ENCODE results near the gene SCAF8. TPM values are rescaled to one million over a fixed set of nuclear protein-coding genes. Genes with fewer than 3 reads are reported as not detected.
"Not testable (repeated sequence)": the region's sequence is repeated elsewhere in the genome, so short reads cannot be mapped to it uniquely, and the experiment has no call there.

Gene SCAF8
- total and polyA plus RNA-seq, 9 donors: 27.2 to 43.2 (median 34.3) TPM

DNA sequence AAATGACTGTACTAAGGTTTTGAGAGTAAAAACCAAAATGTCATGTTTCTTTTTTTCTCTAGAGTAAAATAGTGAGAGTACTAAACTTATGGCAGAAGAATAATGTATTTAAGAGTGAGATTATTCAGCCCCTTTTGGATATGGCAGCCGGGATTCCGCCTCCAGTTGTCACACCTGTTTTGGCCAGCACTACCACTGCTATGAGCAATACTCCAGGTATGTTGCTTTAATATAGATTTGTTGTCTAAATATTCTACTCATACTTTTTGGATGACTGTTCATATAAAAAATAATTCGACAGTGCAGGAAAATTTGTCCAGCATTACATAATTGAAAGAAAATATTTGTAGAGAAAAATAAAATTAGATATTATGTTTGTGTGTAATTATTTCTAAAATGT lies 59.5 kb downstream of the SCAF8 start:
- DNase-seq: no peak
- no peak overlapping the region for H3K4me3 ChIP-seq (ENCODE audit: low read length)
- no peaks in the 10 kb centered on the region for H3K9me3 ChIP-seq (replicated peaks; ENCODE audit: control insufficient read depth, low read depth, low read length)
- no peak overlapping the region for H3K27ac ChIP-seq (ENCODE audit: low read length)
- H3K27me3 ChIP-seq (ENCODE audit: control insufficient read depth, insufficient read depth, low read length): no peaks in the 10 kb centered on the region
- no CpG with 5 or more reads among the region's 3 CpGs for WGBS (ENCODE audit: insufficient coverage)
- H3K4me1 ChIP-seq (ENCODE audit: control insufficient read depth, insufficient read depth, low read length): no peaks in the 10 kb centered on the region
- H3K36me3 ChIP-seq (ENCODE audit: control insufficient read depth, insufficient read depth, low read length): peaks cover 18% of the 10 kb centered on the region

DNA sequence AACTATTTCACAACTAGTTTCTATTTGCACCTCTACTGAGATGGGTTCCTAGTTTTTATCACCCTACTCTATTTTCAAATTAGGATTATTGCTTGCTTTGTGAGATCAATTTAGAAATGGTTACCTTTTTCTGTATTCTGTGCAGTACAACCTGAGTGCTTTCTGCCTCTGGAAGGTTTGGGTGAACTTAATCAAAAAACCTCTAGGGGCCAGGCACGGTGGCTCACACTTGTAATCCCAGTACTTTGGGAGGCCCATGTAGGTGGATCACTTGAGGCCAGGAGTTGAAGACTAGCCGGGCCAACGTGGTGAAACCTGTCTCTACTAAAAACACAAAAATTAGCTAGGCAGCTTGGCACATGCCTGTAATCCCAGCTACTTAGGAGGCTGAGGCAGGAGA lies 63.3 kb downstream of the SCAF8 start:
- H3K4me1 ChIP-seq (ENCODE audit: control insufficient read depth, insufficient read depth, low read length): no peaks in the 10 kb centered on the region
- no peak overlapping the region for H3K4me3 ChIP-seq (ENCODE audit: low read length)
- H3K27ac ChIP-seq (ENCODE audit: low read length): no peak overlapping the region
- DNase-seq: no peak
- no peaks in the 10 kb centered on the region for H3K9me3 ChIP-seq (replicated peaks; ENCODE audit: control insufficient read depth, low read depth, low read length)
- 100% methylated on average over 1 of the region's 3 CpGs for WGBS (ENCODE audit: insufficient coverage)
- no peaks in the 10 kb centered on the region for H3K27me3 ChIP-seq (ENCODE audit: control insufficient read depth, insufficient read depth, low read length)
- peaks cover 20% of the 10 kb centered on the region for H3K36me3 ChIP-seq (ENCODE audit: control insufficient read depth, insufficient read depth, low read length)

DNA sequence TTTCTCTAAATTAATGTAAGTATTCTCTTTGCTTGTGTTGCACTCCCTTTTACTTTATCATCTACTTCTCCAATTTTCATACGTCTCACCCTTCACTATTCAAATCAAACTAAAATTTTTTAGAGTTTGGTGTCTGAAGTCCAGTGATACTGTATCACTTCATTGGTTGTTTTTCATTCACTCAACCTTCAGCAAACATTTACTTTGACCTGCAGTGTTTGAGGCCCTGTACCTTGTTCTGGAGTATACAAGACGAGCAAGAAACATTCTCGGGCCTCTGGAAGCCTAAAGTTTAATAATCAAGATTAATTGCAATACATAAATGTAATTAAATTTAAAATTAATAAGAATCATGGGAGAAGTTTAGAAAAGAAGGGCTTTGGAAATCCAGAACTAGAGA lies 64.6 kb downstream of the SCAF8 start:
- H3K36me3 ChIP-seq (ENCODE audit: control insufficient read depth, insufficient read depth, low read length): peaks cover 21% of the 10 kb centered on the region
- no peaks in the 10 kb centered on the region for H3K9me3 ChIP-seq (replicated peaks; ENCODE audit: control insufficient read depth, low read depth, low read length)
- H3K27ac ChIP-seq (ENCODE audit: low read length): no peak overlapping the region
- no peaks in the 10 kb centered on the region for H3K27me3 ChIP-seq (ENCODE audit: control insufficient read depth, insufficient read depth, low read length)
- no CpG with 5 or more reads among the region's 3 CpGs for WGBS (ENCODE audit: insufficient coverage)
- DNase-seq: no peak
- no peaks in the 10 kb centered on the region for H3K4me1 ChIP-seq (ENCODE audit: control insufficient read depth, insufficient read depth, low read length)
- no peak overlapping the region for H3K4me3 ChIP-seq (ENCODE audit: low read length)

DNA sequence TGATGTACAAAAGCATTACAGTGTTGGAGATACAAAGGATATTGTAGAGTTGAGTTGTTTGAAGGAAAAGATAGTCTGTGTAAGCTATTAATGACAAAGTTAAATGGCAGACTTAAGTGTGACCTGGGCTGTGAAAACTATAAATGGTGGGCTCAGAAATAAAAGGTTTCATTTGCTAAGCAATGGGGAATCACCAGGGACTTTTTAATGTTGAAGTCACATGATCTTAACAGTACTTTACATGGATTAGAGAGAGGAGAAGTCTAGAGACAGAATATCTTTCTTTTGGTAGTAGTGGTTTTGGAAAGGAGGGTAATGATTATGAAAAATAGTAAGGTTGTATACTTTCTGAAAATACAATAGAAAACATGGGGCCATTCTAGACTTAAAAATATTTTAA lies 67.1 kb downstream of the SCAF8 start:
- DNase-seq: no peak
- Histone ChIP-seq H3K27me3 (ENCODE audit: control insufficient read depth, insufficient read depth, low read length) (no peaks in the 10 kb centered on the region), H3K36me3 (ENCODE audit: control insufficient read depth, insufficient read depth, low read length) (peaks cover 13% of the 10 kb centered on the region)

DNA sequence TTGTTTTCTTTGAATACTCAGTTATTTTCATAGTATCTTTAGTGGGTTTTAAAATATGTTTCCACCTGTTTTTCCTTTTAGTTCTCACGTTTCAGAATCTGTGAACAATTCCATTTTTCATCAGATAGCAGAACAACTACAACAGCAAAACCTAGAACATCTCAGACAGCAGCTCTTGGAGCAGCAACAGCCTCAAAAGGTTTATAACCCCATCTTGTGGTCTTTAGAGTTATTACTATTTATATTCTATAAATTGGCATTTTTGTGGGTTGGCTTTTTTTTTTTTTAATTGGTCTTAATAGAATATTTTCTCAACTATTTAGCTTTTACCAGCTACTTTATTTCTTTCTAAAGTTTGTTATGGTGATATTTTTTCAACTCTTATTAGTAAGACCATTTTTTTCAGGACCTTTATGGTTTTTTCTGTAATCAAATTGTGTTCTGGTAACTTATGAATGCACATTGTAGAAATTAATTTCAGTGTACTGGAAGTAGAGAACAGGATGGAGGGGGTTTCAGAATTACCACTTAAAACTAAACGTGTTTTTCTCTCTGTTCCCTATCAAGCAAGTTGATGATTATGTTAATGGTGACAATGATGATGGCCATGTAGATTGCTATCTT lies 72.2 kb downstream of the SCAF8 start:
- Histone ChIP-seq H3K4me1 (ENCODE audit: control insufficient read depth, insufficient read depth, low read length) (no peaks in the 10 kb centered on the region), H3K27ac (ENCODE audit: low read length) (no peak overlapping the region), H3K36me3 (ENCODE audit: control insufficient read depth, insufficient read depth, low read length) (peaks cover 22% of the 10 kb centered on the region), H3K27me3 (ENCODE audit: control insufficient read depth, insufficient read depth, low read length) (no peaks in the 10 kb centered on the region), H3K4me3 (ENCODE audit: low read length) (no peak overlapping the region), H3K9me3 (replicated peaks; ENCODE audit: control insufficient read depth, low read depth, low read length) (no peaks in the 10 kb centered on the region)
- WGBS (ENCODE audit: insufficient coverage): no CpG with 5 or more reads among the region's 2 CpGs
- DNase-seq: peak; percentile 48

More for the DNA sequence above, 67.1 kb downstream of the SCAF8 start:
- Histone ChIP-seq H3K9me3 (replicated peaks; ENCODE audit: control insufficient read depth, low read depth, low read length) (no peaks in the 10 kb centered on the region), H3K4me1 (ENCODE audit: control insufficient read depth, insufficient read depth, low read length) (no peaks in the 10 kb centered on the region), H3K27ac (ENCODE audit: low read length) (no peak overlapping the region), H3K4me3 (ENCODE audit: low read length) (no peak overlapping the region)

DNA sequence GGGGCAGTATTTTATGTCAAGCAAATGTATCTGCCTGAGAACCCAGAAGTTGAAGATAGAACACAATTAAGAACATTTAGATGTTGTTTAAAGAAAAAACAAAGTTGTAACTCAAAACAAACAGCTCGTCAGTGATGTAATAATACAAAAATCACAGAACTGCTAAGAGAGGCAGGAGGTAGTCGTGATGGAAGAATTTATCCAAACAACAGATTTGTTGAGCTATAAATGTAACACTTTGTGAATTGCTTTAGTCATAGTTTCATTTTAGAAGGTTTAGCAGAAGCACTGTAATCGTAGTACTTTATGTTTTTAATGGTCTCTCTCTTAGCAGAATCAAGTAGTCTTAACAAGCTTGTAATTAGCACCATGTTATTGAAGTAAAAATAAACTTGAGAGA lies 73.6 kb downstream of the SCAF8 start:
- Histone ChIP-seq H3K27me3 (ENCODE audit: control insufficient read depth, insufficient read depth, low read length) (no peaks in the 10 kb centered on the region), H3K27ac (ENCODE audit: low read length) (no peak overlapping the region), H3K4me3 (ENCODE audit: low read length) (no peak overlapping the region), H3K36me3 (ENCODE audit: control insufficient read depth, insufficient read depth, low read length) (peaks cover 25% of the 10 kb centered on the region), H3K4me1 (ENCODE audit: control insufficient read depth, insufficient read depth, low read length) (no peaks in the 10 kb centered on the region), H3K9me3 (replicated peaks; ENCODE audit: control insufficient read depth, low read depth, low read length) (no peaks in the 10 kb centered on the region)
- no CpG with 5 or more reads among the region's 3 CpGs for WGBS (ENCODE audit: insufficient coverage)
- DNase-seq: no peak

DNA sequence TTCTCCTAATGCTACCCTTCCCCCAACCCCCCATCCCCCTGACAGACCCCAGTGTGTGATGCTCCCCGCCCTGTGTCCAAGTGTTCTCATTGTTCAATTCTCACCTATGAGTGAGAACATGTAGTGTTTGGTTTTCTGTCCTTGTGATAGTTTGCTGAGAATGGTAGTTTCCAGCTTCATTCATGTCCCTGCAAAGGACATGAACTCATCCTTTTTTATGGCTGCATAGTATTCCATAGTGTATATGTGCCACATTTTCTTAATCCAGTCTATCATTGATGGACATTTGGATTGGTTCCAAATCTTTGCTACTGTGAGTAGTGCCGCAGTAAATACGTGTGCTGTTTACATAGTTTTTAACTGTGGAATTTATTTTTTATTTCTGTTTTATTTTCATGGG lies 78.4 kb downstream of the SCAF8 start:
- not testable (repeated sequence) for DNase-seq; H3K4me1 ChIP-seq (ENCODE audit: control insufficient read depth, insufficient read depth, low read length); H3K27me3 ChIP-seq (ENCODE audit: control insufficient read depth, insufficient read depth, low read length); H3K9me3 ChIP-seq (replicated peaks; ENCODE audit: control insufficient read depth, low read depth, low read length); H3K27ac ChIP-seq (ENCODE audit: low read length); H3K4me3 ChIP-seq (ENCODE audit: low read length)
- no CpG with 5 or more reads among the region's 3 CpGs for WGBS (ENCODE audit: insufficient coverage)
- H3K36me3 ChIP-seq (ENCODE audit: control insufficient read depth, insufficient read depth, low read length): peaks cover 48% of the 10 kb centered on the region

DNA sequence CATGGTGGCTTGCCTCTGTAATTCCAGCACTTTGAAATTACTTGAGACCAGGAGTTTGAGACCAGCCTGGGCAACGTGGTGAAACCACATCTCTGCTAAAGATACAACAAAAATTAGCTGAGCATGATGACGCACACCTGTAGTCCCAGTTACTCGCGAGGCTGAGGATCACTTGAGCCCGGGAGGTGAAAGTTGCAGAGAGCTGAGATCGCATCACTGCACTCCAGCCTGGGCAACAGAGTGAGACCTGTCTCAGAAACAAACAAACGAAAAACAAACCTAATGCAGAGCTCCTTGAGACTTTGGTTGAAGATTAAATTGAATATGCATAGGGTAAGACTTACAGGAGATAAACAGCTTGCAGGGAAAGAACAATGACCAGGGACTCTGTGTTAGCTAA lies 80.8 kb downstream of the SCAF8 start:
- no peak overlapping the region for H3K27ac ChIP-seq (ENCODE audit: low read length)
- H3K4me3 ChIP-seq (ENCODE audit: low read length): no peak overlapping the region
- WGBS (ENCODE audit: insufficient coverage): 97% methylated on average over 6 of the region's 7 CpGs
- H3K4me1 ChIP-seq (ENCODE audit: control insufficient read depth, insufficient read depth, low read length): no peaks in the 10 kb centered on the region
- no peak for DNase-seq
- H3K9me3 ChIP-seq (replicated peaks; ENCODE audit: control insufficient read depth, low read depth, low read length): no peaks in the 10 kb centered on the region
- peaks cover 45% of the 10 kb centered on the region for H3K36me3 ChIP-seq (ENCODE audit: control insufficient read depth, insufficient read depth, low read length)
- no peaks in the 10 kb centered on the region for H3K27me3 ChIP-seq (ENCODE audit: control insufficient read depth, insufficient read depth, low read length)

DNA sequence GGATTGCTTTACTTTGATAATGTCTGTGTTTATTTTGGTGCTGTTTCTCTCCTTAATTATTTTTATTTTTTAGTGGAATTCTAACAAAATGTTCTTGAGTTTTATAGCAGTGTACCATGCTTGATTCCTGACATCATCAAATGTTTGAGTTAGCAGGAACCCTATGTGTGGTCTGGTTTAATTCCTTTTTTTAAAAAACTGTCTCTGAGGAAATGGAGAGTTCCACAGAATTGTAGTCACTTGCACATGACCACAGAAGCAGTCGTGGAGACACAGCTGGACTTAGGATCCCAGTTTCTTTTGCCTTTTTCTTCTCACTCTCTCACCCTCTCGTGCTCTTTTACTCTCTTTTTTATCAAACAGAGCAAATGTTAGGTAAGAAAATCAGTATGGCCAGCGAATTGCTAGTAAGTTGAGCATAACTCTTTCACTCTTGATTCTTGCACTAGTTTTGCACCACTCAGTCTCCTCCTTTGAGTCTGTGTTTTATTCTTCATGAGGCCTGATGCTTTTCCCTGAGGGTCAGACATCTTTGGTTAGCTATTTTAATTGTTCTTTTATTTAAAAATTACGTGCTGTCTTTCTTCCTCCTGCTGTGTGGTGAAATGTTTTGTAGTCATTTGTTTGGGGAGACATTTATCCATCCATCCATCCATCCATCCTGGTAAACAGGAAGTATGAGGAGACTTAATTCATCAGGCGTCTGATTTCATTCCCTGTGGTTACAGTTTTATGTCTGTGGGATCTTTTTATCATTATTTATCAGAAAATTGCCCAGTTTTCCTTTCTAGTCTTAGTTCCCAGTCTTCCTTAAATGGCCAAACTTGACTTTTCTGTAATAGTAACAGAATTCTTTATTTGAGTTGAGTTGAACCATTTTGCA lies 83.0 kb downstream of the SCAF8 start:
- no CpG with 5 or more reads among the region's 5 CpGs for WGBS (ENCODE audit: insufficient coverage)
- no peaks in the 10 kb centered on the region for H3K4me1 ChIP-seq (ENCODE audit: control insufficient read depth, insufficient read depth, low read length)
- no peak overlapping the region for H3K4me3 ChIP-seq (ENCODE audit: low read length)
- no peak overlapping the region for H3K27ac ChIP-seq (ENCODE audit: low read length)
- no peaks in the 10 kb centered on the region for H3K9me3 ChIP-seq (replicated peaks; ENCODE audit: control insufficient read depth, low read depth, low read length)
- H3K36me3 ChIP-seq (ENCODE audit: control insufficient read depth, insufficient read depth, low read length): peaks cover 47% of the 10 kb centered on the region
- DNase-seq: no peak
- no peaks in the 10 kb centered on the region for H3K27me3 ChIP-seq (ENCODE audit: control insufficient read depth, insufficient read depth, low read length)

DNA sequence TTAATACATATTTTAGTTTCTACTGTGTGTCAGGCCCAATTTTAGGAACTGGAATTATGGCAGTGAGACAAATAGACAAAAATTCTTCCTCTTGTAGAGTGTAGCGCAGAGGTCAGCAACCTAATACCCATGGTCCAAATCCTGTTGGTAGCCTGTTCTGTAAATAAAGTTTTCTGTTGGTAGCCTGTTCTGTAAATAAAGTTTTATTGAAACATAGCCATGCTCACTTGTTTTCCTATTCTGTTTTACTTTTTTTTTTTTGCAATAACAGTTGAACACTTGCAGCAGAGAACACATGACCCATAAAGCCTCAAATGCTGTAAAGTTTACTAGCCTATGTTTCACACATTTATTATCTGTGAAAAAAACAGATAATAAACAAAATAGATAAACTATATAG lies 87.9 kb downstream of the SCAF8 start:
- H3K4me1 ChIP-seq (ENCODE audit: control insufficient read depth, insufficient read depth, low read length): no peaks in the 10 kb centered on the region
- no CpG with 5 or more reads among the region's 1 CpG for WGBS (ENCODE audit: insufficient coverage)
- H3K36me3 ChIP-seq (ENCODE audit: control insufficient read depth, insufficient read depth, low read length): peaks cover 48% of the 10 kb centered on the region

More for the DNA sequence above, 87.9 kb downstream of the SCAF8 start:
- no peak for DNase-seq
- Histone ChIP-seq H3K4me3 (ENCODE audit: low read length) (no peak overlapping the region), H3K27ac (ENCODE audit: low read length) (no peak overlapping the region), H3K27me3 (ENCODE audit: control insufficient read depth, insufficient read depth, low read length) (no peaks in the 10 kb centered on the region), H3K9me3 (replicated peaks; ENCODE audit: control insufficient read depth, low read depth, low read length) (no peaks in the 10 kb centered on the region)

Measured in muscle of leg (tissue), 11 donors.